Mesothelial cell of epicardium (in vitro differentiated cells): ENCODE data around the gene KCNIP4. TPM values are rescaled to one million over a fixed set of nuclear protein-coding genes. Genes with fewer than 3 reads are reported as not detected.

Source experiments
- DNase-seq, 2 experiments: peaks; one replicate each; pipeline ENCODE4 v3.0.0; 2021; ENCODE audit warnings: low spot score in 2 of 2; ENCODE audit not compliant: unreplicated experiment in 2 of 2
- H3K27ac Mint-ChIP-seq: 2 replicates; pipeline ENCODE4 v1.8.0; 2021; ENCODE audit warnings: mixed read lengths
- H3K27me3 Mint-ChIP-seq: 2 replicates; pipeline ENCODE4 v1.8.0; 2021; ENCODE audit warnings: low read depth, mixed read lengths
- H3K36me3 Mint-ChIP-seq: 2 replicates; pipeline ENCODE4 v1.8.0; 2021; ENCODE audit warnings: mixed read lengths
- H3K4me1 Mint-ChIP-seq: 2 replicates; pipeline ENCODE4 v1.8.0; 2021; ENCODE audit warnings: mixed read lengths
- H3K4me3 Mint-ChIP-seq: 2 replicates; pipeline ENCODE4 v1.8.0; 2021; ENCODE audit warnings: mild to moderate bottlenecking, moderate library complexity, mixed read lengths
- H3K9me3 Mint-ChIP-seq: 2 replicates; pipeline ENCODE4 v1.8.0; 2021; ENCODE audit warnings: mixed read lengths
- total RNA-seq: library from RNA; stranded (reverse); gene quantifications from 3 replicates; pipeline ENCODE4 v1.2.1, GENCODE V29; 2021
- TF ChIP-seq, protein P1 (sequence below): fragments of 200-600 bp; sonication (generic); IDR thresholded peaks from one replicate; pipeline ENCODE4 v1.5.0; 2021; ENCODE audit warnings: antibody characterized with exemption; ENCODE audit not compliant: unreplicated experiment

Gene KCNIP4
- total RNA-seq, 1 donor from 2014 or later = 3.0 TPM

DNA sequence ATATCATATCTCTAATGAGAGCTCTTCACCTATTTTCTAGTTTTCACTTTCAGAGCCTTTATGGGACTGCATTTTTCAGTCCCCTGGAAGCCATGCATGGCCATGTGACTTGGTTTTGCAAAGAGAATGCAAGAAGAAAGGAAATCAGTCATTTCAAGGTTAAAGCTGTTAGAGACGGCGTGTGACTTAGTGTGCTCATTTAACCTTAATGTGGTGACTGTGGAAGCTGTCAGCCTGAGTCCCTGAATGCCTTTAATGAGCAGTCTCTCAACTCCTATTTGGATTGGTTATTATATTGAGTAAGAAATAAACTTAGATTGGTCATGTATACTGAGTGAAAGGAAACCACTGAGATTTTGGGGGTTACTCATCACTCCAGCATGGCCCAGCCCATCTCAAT, 212.7 kb downstream of the KCNIP4 start:
- DNase-seq = no peak
- no peaks in the 10 kb centered on the region for H3K27me3 Mint-ChIP-seq
- H3K9me3 Mint-ChIP-seq = no peaks in the 10 kb centered on the region
- H3K4me1 Mint-ChIP-seq = peaks cover 25% of the 10 kb centered on the region
- TF ChIP-seq, protein P1, sequence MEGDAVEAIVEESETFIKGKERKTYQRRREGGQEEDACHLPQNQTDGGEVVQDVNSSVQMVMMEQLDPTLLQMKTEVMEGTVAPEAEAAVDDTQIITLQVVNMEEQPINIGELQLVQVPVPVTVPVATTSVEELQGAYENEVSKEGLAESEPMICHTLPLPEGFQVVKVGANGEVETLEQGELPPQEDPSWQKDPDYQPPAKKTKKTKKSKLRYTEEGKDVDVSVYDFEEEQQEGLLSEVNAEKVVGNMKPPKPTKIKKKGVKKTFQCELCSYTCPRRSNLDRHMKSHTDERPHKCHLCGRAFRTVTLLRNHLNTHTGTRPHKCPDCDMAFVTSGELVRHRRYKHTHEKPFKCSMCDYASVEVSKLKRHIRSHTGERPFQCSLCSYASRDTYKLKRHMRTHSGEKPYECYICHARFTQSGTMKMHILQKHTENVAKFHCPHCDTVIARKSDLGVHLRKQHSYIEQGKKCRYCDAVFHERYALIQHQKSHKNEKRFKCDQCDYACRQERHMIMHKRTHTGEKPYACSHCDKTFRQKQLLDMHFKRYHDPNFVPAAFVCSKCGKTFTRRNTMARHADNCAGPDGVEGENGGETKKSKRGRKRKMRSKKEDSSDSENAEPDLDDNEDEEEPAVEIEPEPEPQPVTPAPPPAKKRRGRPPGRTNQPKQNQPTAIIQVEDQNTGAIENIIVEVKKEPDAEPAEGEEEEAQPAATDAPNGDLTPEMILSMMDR = no peak
- no peak overlapping the region for H3K4me3 Mint-ChIP-seq
- H3K36me3 Mint-ChIP-seq = no peaks in the 10 kb centered on the region
- H3K27ac Mint-ChIP-seq = no peak overlapping the region

DNA sequence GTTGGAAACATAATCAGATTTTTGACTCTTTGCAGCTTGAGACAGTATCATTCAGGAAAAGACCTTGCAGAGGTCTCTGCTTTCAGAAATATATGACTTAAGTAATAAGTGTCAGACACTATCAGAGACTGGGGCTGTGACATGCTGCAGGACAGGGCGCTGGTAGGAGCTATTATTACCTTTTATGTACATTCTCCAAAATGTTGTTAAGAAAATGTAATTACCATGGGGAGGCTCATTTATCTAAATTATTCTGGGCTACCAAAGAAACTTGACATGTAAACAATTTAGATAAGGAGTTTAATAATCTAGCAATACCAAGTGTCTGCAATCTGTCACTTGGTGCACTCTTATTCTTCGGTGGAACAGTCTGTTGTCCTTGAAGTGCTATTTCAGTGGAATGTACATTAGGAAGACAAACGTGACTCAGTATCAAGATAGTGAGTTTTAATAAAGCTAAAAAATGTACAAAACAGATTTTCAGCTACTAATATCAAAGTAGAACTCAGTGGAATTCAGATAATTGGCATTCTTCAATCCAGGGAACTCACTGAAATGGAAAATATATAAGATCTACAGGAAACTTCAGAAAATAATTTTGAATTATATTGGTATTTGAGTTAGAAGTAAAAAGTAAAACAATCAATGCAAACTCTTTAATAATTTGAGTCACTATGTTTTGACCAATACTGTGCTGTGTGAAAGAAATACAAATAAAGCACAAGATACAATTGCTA, 214.5 kb downstream of the KCNIP4 start:
- Mint-ChIP-seq H3K27me3 (no peaks in the 10 kb centered on the region), H3K4me3 (no peak overlapping the region), H3K27ac (peak overlapping the region; percentile 39), H3K36me3 (no peaks in the 10 kb centered on the region), H3K9me3 (no peaks in the 10 kb centered on the region), H3K4me1 (peaks cover 25% of the 10 kb centered on the region)
- no peak for DNase-seq
- TF ChIP-seq, protein P1 = no peak

DNA sequence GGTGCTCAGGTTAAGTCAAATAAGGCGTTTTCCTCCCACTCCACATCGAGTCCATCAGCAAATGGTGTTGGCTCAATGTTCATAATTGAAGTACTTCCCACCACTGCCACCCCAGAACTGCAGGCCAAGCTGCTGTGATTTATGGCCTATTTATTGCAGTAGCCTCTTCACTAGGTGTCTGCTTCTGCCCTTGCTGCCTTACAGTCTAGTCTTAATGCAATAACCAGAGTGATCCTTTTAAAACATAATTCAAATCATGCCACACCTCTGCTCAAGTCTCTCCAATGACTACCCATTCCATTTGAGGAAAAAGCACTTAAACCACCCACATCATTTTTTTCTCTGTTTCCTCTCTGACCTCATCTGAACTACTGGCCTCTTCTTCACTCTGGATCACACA, 220.3 kb downstream of the KCNIP4 start:
- H3K9me3 Mint-ChIP-seq = peaks cover 3% of the 10 kb centered on the region
- no peak overlapping the region for H3K4me3 Mint-ChIP-seq

DNA sequence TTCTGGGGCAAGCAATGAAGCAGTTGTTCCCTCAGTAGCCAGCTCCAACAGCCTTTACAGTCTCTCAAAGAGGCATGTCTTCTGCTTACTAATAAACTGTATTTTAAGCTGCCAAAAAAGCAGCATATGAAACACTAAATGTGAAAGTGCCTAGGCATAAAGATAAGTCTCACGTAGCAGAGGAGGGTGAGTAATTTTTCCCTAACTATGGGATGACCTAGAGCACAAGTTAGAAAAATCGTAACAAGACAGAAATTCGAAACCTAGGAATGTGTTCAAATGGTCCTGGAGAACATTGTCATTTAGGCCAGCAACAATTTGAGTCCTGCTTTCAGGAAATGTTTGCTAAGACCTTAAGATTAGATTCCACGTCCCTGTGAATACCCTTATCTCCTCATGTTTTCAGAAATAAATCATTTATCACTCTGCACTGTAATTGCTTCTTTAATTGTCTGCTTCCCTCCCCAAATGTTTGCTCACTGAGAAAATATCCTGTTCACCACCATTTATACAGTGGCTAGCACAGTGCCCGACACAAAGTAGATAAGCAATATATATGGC, 222.2 kb downstream of the KCNIP4 start:
- Mint-ChIP-seq H3K27me3 (no peaks in the 10 kb centered on the region), H3K27ac (no peak overlapping the region), H3K36me3 (peaks cover 2% of the 10 kb centered on the region), H3K4me1 (peaks cover 22% of the 10 kb centered on the region), H3K9me3 (peaks cover 3% of the 10 kb centered on the region), H3K4me3 (no peak overlapping the region)
- TF ChIP-seq, protein P1 = no peak
- DNase-seq = no peak

More for the DNA sequence above, 220.3 kb downstream of the KCNIP4 start:
- peaks cover 21% of the 10 kb centered on the region for H3K4me1 Mint-ChIP-seq
- no peak overlapping the region for H3K27ac Mint-ChIP-seq
- H3K27me3 Mint-ChIP-seq = no peaks in the 10 kb centered on the region
- H3K36me3 Mint-ChIP-seq = peaks cover 2% of the 10 kb centered on the region
- TF ChIP-seq, protein P1 = no peak
- no peak for DNase-seq

DNA sequence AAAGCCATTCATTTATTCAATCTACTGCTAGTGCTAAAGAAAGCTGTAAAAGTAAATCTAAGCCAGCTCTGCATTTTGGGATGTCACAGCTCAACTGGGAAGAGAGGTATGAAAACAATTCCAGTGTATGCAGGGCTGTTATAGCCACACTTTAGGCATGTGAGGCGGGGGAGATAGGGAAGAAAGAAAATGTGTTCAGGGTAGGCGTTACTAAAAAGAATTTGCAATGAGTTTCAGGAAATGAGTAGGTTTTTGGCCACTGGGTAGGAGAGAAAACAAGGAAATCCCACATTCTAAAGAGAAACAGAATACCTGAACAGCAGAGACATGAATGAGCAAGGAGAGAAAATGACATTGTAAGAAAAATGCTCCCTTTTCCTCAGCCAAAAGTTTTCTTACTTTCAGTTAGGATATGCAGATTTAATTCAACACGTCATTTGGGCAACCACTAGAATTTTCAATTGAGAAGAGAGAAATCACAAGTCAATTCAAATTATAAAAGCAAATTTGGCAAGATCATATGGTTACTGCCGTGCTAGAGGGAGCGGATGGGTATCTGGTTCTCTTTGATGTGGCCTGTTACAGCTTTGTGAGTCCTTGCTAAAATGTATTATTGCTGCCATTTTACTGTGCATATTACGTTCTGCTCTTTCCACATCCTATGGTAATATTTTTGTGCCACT, 226.3 kb downstream of the KCNIP4 start:
- TF ChIP-seq, protein P1 = no peak
- H3K4me1 Mint-ChIP-seq = peaks cover 21% of the 10 kb centered on the region
- no peaks in the 10 kb centered on the region for H3K36me3 Mint-ChIP-seq
- no peak for DNase-seq
- no peaks in the 10 kb centered on the region for H3K9me3 Mint-ChIP-seq
- H3K27ac Mint-ChIP-seq = no peak overlapping the region
- H3K27me3 Mint-ChIP-seq = no peaks in the 10 kb centered on the region
- no peak overlapping the region for H3K4me3 Mint-ChIP-seq
